Epithelial cell of prostate (primary cell): ENCODE measurements around the gene SPNS2.

Experiments used
- DNase-seq: peaks from one replicate; pipeline ENCODE4 v3.0.0-alpha.2; 2011; ENCODE audit warnings: low read depth, low spot score
- H3K27ac ChIP-seq: fragments of 450-650 bp; 2 replicates; pipeline ENCODE4 v1.5.1; 2017; ENCODE audit warnings: mild to moderate bottlenecking

SPNS2 gene

GRCh38 chr17:4582691-4583090 lies 84.0 kb downstream of the SPNS2 start:
- H3K27ac ChIP-seq, result no peak overlapping the region
- no peak for DNase-seq

GRCh38 chr17:4583206-4583605 lies 84.5 kb downstream of the SPNS2 start:
- DNase-seq, result no peak
- no peak overlapping the region for H3K27ac ChIP-seq

- H3K27ac ChIP-seq, result no peak overlapping the region
- DNase-seq, result no peak
These were observed 85.1 kb downstream of the SPNS2 start for GRCh38 chr17:4583782-4584100.

GRCh38 chr17:4584101-4584916 lies 85.6 kb downstream of the SPNS2 start, which contains the start of gene SMTNL2:
SMTNL2 (plus strand) TSS chr17:4584529; CDS start chr17:4584606, 77 bp downstream.
- no peak for DNase-seq
- H3K27ac ChIP-seq, result no peak within 1 kb of the TSS

- no peak overlapping the region for H3K27ac ChIP-seq
- no peak for DNase-seq
These were observed 86.4 kb downstream of the SPNS2 start for GRCh38 chr17:4584917-4585637.

- H3K27ac ChIP-seq, result no peak overlapping the region
- DNase-seq, result no peak
These were observed 86.9 kb downstream of the SPNS2 start for GRCh38 chr17:4585638-4585994.

- no peak for DNase-seq
- no peak overlapping the region for H3K27ac ChIP-seq
These were observed 87.4 kb downstream of the SPNS2 start for GRCh38 chr17:4586043-4586442.

GRCh38 chr17:4587195-4587594 lies 88.5 kb downstream of the SPNS2 start:
- H3K27ac ChIP-seq, result no peak overlapping the region
- DNase-seq, result no peak

- no peak overlapping the region for H3K27ac ChIP-seq
- no peak for DNase-seq
These were observed 89.1 kb downstream of the SPNS2 start for GRCh38 chr17:4587803-4588202.

GRCh38 chr17:4588391-4588790 lies 89.7 kb downstream of the SPNS2 start:
- DNase-seq, result no peak
- H3K27ac ChIP-seq, result no peak overlapping the region
